LNCaP clone FGC (cell line): ENCODE measurements around the gene UBXN2A.

ENCODE experiments used
- DNase-seq: peaks from one replicate; pipeline ENCODE4 v3.0.0-alpha.2; 2011; ENCODE audit warnings: low read depth
- H3K4me3 ChIP-seq: 2 replicates; pipeline ENCODE4 v1.5.1; 2011; ENCODE audit warnings: mild to moderate bottlenecking, low read depth, low read length, control low read depth
- TF ChIP-seq, protein P1 (sequence below): IDR thresholded peaks from 2 replicates; pipeline ENCODE4 v1.5.1; 2012; ENCODE audit warnings: mild to moderate bottlenecking; ENCODE audit not compliant: control insufficient read depth, insufficient read depth; ENCODE audit errors: extremely low read depth

UBXN2A gene

DNA sequence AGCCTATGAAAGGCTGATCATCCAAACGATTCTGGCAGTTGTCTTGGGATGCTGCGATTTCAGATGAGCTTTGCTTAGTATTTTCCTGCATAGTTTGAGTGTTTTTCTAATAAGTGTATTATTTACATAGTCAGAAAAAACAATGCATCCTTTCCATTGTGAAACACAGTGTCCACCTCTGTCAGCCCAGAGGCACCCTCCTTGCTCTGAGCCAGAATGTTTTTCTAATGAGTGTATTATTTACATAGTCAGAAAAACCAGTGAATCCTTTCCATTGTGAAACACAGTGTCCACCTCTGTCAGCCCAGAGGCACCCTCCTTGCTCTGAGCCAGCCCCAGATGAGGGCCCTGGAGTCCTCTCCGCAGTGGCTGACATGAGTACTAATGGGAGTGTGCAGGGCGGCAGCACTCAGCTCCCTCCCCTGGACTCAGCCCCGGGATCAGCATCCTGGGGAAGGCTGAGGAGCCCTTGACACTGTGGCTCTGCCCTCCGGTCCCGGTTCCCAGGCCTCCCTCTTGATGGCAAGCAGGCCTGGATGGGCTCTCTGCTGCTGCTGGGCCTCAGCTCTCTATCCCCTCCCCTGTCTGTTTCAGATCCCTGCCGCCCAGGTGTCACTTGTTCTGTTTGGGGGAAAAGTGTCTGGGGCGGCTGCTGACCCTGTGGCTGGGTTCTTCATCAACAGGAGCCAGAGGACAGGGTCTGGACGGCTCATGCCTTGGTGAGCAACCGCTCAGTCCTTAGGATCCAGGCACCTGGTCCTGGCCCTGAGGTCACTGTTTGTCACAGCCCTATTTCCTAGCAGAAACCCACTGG, 75.5 kb downstream of the UBXN2A start:
- no peak overlapping the region for H3K4me3 ChIP-seq
- TF ChIP-seq, protein P1, sequence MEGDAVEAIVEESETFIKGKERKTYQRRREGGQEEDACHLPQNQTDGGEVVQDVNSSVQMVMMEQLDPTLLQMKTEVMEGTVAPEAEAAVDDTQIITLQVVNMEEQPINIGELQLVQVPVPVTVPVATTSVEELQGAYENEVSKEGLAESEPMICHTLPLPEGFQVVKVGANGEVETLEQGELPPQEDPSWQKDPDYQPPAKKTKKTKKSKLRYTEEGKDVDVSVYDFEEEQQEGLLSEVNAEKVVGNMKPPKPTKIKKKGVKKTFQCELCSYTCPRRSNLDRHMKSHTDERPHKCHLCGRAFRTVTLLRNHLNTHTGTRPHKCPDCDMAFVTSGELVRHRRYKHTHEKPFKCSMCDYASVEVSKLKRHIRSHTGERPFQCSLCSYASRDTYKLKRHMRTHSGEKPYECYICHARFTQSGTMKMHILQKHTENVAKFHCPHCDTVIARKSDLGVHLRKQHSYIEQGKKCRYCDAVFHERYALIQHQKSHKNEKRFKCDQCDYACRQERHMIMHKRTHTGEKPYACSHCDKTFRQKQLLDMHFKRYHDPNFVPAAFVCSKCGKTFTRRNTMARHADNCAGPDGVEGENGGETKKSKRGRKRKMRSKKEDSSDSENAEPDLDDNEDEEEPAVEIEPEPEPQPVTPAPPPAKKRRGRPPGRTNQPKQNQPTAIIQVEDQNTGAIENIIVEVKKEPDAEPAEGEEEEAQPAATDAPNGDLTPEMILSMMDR = no peak
- DNase-seq = no peak

- no peak overlapping the region for H3K4me3 ChIP-seq
- DNase-seq = no peak
- TF ChIP-seq, protein P1 = no peak
Measured at GRCh38 chr2:24016376-24016761, 76.1 kb downstream of the UBXN2A start.

GRCh38 chr2:24016853-24017703, 76.8 kb downstream of the UBXN2A start:
- H3K4me3 ChIP-seq = no peak overlapping the region
- TF ChIP-seq, protein P1 = no peak
- DNase-seq = no peak

GRCh38 chr2:24017711-24018110, 77.4 kb downstream of the UBXN2A start:
- no peak overlapping the region for H3K4me3 ChIP-seq
- TF ChIP-seq, protein P1 = no peak
- no peak for DNase-seq

- DNase-seq = no peak
- TF ChIP-seq, protein P1 = no peak
- no peak overlapping the region for H3K4me3 ChIP-seq
Measured at GRCh38 chr2:24018241-24018640, 78.0 kb downstream of the UBXN2A start.

- H3K4me3 ChIP-seq = no peak overlapping the region
- TF ChIP-seq, protein P1 = no peak
- DNase-seq = no peak
Measured at GRCh38 chr2:24019729-24020128, 79.5 kb downstream of the UBXN2A start.
